Activated CD8-positive, alpha-beta memory T cell treated with anti-CD3 and anti-CD28 coated beads for 1 hour (primary cell): ENCODE data around the gene CLIP2.
"Not testable (repeated sequence)": the region's sequence is repeated elsewhere in the genome, so short reads cannot be mapped to it uniquely, and the experiment has no call there.

Experiments
- DNase-seq, 2 donors: peaks; one replicate each; pipeline ENCODE4 v3.0.0-alpha.2; 2020; ENCODE audit warnings: low read depth in 1 of 2; ENCODE audit errors: extremely low read depth in 1 of 2

Gene CLIP2

DNA sequence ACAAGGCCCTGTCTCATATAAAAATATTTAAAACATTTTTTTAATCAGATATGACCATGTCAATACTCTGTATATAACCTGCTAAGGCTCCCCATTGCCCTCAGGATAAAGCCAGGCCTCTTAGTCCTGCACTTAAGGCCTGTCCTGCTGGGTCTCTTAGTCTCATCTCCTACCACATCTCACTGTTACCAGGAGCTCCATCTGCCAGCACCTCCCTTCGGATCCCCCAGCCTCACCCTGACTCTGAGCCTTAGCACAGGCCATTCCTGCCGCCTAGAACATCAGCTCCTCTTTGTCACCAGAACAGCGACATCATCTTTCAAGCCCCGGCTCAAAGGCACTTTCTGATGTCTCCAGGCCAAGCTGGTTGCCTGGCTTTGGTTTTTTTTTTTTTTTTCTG lies 138.8 kb downstream of the CLIP2 start:
- no peak for DNase-seq

DNA sequence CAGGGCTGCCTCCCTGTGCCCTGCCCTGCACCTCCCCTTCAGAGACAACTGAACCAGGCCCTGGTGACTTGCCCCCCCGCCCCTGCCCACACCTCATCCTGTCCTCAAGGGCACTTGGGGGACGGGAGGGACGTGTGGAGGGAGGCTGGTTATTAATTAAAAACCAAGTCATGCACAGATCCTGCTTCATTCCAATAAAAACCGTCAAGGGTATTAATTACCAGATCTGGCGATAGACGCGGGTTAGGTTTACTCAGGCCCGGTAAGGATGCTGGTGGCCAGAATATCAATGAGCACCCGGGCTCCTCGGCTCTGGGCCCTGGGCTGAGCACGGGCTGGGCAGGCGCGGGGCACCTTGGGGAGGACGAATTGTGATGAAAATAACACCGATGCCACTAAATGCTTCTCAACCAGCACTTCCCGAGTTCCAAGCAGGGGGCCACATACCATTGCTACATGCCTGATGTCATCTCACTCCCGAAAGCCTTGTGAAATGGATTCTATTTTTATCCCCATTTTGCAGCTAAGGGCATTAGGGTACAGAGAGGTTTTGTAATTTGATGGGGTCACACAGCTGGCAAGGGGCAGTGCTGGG lies 140.0 kb downstream of the CLIP2 start:
- no peak for DNase-seq

DNA sequence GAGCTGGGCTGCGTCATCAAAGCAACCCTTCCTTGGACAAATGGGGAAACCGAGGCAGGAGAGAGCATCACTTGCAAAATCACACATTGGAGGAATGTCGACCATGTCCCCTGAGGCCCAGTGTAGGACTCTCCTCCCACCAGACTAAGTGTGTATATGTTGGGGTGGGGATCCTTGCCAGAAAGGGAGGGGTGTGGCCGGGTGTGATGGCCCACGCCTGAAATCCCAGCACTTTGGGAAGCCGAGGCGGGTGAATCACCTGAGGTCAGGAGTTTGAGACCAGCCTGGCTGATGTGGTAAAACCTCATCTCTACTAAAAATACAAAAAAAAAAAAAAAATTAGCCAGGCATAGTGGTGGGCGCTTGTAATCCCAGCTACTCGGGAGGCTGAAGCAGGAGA lies 141.2 kb downstream of the CLIP2 start:
- DNase-seq, result not testable (repeated sequence)

DNA sequence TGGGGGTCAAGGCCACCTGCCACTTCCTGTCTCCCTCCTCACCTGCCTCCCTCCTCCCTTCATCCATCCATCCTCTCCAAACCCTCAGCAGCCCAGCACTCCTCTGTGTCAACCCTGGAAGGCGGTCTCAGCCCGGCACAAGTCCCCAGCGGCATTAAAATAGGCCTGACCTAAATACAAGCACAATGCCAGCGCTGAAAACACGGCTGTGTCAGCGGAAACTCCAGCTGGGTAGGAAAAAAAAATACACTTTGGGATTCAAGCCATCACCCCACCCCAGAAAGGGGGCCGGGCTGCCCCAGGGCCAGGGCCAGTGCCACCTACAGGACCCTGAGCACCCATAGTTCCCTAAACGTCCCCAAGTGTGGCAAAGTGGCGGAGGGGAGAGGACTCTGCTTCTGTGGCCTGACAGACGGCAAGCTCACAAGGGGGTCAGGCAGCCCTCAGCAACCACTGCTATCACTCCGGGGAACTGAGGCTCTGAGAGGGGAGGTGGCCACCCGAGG lies 141.8 kb downstream of the CLIP2 start:
- no peak for DNase-seq

DNA sequence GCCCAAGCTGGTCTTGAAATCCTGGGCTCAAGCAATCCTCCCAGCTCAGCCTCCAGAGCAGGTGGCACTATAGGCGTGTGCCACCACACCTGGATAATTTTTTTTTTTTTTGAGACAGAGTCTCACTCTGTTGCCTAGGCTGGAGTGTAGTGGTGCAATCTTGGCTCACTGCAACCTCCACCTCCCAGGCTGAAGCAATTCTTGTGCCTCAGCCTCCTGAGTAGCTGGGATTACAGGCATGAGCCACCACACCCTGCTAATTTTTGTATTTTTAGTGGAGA lies 148.0 kb downstream of the CLIP2 start:
- DNase-seq, result not testable (repeated sequence)

DNA sequence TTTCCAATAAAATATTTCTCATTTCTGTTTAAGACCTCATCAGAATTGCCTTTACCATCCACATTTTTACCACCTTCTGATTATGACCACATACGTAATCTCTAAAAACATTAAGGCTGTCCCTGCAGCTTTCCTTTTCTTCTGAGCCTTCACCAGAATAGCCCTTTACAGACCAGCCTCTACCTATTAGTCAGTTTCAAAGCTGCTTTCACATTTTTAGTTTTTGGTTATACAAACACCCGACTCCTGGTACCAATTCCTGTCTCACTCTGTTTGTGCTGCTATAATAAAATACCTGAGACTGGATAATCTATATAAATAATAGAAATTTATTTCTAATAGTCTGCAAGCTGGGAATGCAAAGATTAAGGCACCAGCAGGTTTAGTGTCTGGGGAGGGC lies 149.1 kb downstream of the CLIP2 start:
- DNase-seq, result no peak

DNA sequence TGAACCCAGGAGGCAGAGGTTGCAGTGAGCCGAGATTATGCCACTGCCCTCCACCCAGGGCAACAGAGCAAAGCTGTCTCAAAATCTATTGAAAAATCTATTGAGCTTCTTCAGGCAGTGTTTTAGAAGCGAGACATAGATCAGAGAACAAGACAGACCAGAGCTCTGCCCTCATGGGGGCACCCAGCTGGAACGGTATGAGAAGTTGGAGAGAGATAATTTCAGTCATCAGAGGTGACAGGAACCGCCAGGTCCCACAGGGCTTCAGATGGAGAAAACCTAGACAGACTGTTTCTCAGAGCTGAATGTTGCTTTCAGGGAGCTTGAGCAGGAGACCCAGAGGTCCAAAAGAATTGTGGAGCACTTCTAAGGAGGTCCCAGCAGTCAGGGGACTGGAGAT lies 150.3 kb downstream of the CLIP2 start:
- no peak for DNase-seq

DNA sequence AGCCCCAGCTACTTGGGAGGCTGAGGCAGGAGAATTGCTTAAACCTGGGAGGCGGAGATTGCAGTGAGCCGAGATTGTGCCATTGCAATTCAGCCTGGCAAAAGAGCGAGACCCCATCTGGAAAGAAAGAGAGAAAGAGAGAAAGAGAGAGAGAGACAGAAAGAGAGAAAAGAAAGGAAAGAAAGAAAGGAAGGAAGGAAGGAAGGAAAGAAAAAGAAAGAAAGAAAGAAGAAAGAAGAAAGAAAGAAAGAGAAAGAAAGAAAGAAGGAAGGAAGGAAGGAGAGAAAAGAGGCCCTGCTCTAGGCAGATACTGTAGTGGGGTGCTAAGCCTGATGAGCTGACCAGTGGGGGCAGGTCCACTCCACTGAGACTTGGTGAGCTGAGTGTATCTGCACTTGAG lies 150.9 kb downstream of the CLIP2 start:
- not testable (repeated sequence) for DNase-seq

DNA sequence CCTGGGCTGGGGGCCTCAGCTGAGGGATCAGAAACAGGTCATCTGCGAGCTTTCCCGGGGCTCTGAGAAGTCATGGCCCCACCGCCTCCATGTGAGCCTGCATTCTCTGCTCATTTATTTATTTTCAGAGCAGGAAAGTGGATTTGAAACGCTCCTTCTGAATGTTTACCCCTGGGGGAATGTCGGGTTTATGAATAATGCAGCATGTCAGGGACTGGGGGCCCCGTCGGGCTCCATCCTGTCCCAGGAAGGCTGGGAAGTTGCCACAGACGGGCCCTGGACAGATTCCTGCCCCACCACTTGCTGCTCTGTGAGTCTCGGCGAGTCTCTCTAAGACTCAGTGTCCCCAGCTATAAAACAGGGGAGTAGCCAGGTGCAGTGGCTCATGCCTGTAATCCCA lies 152.6 kb downstream of the CLIP2 start:
- DNase-seq, result no peak

DNA sequence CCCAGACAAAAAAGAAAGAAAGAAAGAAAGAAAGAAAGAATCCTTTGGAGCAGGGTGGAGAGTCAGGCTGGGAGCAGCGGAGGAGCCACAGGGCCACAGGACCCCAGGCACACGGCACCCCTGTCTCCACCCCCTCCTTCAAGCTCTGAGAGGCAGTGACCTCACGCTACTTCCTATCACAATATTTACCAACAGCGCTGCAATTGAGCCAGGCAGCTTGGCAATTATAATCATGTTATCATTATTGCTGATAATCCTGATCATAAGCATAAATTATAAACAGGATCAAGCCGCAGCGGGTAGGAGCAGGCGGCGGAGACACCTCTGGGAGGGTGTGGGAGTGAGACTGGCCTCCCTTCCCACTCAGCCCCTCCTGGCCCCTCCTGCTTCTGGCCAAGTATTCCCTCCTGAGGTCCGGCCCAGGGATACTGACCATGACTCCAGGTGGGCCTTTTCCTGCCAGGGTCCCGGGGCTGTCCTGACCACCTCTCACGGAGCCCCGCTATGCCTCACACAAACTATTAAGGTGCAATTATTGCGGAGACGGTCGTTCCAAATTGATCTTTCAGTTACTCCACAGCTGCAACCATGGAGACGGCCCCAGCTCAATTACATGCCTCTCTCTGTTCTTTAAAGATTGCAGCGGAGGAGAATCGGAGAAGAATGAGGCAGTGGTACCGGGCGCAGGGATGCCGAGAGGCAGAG lies 154.5 kb downstream of the CLIP2 start:
- no peak for DNase-seq

DNA sequence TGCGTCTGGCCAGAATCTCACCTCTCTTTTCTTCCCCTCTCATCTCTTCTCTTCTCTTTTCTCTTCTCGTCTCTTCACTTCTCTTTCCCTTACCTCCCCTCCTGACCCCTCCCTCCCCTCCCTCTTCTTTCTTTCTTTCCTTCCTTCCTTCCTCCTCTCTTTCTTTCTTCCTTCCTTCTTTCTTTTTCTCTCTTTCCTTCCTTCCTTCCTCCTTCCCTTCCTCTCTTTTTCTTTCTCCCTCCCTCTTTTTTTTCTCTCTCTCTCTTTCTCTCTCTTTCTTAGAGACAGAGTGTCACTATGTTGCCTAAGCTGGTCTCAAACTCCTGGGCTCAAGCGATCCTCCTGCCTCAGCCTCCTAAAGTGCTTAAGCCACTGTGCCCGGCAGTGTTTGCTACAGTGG lies 159.9 kb downstream of the CLIP2 start:
- no peak for DNase-seq

DNA sequence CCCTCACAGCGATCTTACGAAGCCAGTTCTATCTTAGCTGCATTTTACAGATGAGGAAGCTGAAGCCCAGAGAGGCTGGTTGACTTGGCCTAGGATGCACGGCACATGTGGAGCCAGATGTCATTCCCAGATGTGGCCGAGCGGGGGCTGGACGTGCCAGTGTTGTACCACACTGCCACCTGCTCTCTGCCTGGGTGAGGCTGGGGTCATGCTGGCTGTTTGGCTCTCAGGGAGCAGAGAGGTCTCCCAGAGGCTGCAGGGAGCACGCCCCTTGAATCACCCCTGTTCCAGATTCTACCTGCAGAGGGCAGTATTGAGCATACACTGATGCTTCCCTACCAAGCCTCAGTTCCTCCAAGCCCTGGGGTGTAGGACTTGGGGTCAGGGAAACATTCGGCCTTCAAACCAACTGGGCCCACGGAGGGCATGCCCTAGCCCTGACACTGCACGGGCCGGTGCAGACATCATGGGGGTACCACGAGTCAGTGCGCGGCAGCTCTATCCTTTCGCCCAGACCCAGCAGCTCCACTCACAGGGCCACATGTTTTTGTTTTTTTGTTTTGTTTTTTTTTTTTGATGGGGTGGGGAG lies 160.7 kb downstream of the CLIP2 start:
- peak; percentile 36 to 43 for DNase-seq

DNA sequence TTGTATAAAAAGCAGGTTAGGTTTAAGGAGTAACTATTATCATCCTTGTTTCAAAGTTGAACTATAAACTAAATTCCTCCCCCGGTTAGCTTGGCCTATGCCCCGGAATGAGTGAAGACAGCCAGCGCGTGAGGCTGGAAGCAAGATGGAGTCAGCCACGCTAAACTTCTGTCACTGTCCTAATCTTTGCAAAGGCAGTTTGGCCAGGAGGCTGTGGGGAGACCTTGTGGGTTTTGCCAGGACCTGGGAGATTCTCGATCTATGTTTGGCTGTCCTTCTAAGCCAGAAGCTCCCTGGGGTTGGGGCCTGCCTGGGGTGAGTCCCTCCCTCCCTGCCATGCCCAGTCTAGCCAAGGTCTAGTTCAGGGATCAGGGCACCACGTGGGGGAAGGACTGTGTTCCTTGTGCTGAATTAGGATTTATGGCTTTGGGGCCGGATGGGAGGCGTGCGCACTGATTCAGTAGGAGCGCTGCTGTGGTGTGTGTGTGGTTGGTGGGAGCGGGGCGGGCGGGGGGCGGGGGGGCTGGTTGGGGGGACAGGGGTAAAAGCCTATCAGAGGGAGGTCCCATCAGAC lies 163.6 kb downstream of the CLIP2 start:
- DNase-seq, result no peak

DNA sequence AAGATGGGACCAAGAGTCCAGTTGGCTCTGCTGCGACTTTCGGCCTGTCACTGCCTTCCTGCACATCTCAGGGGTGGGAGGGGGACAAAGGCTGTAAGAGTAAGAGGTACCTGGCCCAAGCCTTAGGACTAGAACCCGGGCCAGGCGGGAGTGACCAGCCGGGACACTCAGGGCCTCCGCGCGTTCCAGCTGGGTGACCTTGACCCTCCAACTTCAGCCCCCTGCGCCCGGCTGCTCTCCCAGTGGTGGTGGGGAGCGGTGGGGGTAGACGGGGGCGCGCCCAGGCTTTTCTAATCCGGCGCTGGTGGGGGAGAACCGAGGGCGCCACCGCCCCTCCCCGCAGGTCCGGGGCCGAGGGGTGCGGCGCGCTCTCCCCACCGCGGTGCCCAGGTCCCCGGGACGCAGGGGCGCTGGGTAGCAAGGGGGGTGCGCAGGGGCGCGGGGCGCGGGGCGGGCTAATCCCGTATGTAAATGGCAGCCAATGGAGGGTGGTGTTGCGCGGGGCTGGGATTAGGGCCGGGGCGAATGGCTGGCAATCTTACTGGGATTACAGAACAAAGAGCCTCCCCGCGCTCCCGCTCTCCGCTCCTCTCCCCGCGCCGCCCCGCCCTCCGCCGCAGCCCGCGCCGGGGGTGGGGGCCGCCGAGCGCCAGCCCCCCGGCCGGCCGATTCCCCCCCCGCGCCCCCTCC lies 164.3 kb downstream of the CLIP2 start, which contains the start of gene GTF2IRD1:
Gene GTF2IRD1 (plus strand): TSS at position 585 of the 690 bp plus-strand sequence. CDS start 54,175 bp downstream, outside the sequence.
- peak in 1 of 2 donors; percentile 16 for DNase-seq

DNA sequence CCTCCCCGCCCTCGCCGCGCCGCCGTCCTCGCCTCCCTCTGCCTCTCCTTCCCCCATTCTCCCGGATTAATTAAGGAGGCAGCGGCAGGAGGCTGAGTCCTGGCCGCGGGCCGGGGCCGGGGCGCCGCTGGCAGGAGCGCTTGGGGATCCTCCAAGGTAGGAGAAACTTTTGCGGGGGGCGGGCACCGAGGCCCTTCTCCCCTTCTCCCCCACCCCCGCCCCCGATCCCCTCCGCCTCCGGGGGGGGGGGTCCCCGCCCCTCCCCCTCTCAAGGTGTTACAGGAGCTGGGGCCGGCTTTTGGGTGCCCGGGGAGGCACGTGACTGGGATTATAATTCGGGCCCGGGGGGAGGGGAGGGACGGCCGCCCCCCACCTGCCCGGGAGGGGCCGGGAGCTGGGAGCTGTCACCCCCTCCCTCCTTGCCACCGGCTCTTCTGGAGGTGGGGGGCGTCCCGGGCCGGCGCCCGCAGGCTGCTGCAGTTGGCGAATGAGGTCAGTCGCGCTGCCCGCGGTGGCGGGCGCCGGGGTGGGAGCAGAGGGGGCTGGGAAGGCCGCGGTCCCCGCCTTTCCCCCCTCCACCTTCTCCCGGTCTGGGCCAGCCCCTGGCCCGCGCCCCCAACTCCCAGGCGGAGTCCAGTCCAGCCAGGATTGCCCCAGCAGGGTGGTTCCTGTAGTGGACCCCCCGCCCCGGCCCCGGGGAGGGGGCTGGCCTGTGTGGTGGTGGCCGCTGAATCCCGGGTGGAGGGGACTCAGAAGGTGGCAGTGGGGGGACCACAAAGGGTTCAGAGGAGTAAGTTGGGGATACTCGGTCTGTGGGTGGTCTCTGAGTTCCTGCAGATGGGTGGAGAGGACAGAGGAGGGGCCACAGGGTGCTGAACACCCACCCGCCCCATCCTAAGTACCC lies 165.1 kb downstream of the CLIP2 start:
- DNase-seq, result no peak

DNA sequence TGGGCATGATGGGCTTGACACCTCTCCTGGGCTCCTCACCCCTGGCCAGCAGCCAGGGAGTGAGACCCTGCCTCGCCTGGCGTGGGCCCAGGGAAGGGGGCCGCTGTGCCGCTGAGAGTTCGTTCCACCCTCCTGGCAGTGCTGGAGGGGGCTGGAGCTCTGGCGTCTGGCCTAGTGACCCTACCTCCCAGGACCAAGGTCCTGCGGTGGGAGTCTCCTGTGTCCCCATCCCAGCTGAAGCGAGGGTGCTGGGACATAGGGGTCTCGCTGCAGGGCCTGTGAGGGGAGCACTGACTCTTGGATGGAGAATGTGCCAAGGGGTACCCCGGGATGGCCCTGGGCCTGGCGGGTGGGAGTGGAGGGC lies 165.7 kb downstream of the CLIP2 start:
- DNase-seq, result no peak

DNA sequence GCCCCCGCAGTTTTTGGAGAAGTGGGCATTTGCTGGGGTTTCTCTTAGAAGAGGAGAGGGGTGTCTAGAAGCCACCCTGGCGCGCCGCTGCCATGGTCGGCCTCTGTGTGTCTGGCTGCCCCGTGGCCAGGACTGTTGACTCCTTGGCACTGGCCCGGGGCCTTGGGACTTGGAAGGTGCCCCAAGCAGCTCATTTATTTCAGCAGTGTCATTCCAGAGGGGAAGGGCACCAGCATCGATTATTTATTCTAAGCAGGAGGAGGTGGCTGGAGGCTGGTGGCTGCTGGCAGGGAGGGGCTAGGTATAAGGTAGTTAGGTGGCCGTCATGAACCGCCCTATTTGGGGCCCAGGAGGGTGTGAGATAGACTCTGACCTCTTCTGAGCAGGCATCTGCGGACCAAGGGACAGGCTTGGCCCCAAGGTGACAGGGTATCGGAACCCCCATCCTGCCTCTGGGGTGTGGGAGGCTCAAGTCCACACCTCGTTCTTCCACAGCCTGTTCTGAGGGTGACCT lies 166.1 kb downstream of the CLIP2 start:
- DNase-seq, result no peak
